HepG2 (cell line): ENCODE data around the gene DIPK1B. TPM values are rescaled to one million over a fixed set of nuclear protein-coding genes. Genes with fewer than 3 reads are reported as not detected.
A peak's percentile ranks its signal among the peaks of the same experiment; 100 is the strongest.

ENCODE experiments used
- CBX5 ChIP-seq: sonication (generic); formaldehyde crosslinking; IDR thresholded peaks from 2 replicates; pipeline ENCODE4 v1.4.0; 2020; ENCODE audit warnings: missing genetic modification reagents, borderline replicate concordance
- MEF2D ChIP-seq: sonication (generic); formaldehyde crosslinking; IDR thresholded peaks from 2 replicates; pipeline ENCODE4 v1.5.1; 2020; ENCODE audit warnings: mild to moderate bottlenecking, missing genetic modification reagents
- RAD51 ChIP-seq: fragments of 450-650 bp; IDR thresholded peaks from 2 replicates; pipeline ENCODE4 v1.6.1; 2016; ENCODE audit warnings: borderline replicate concordance
- ZNF142 ChIP-seq: sonication (generic); formaldehyde crosslinking; IDR thresholded peaks from 2 replicates; pipeline ENCODE4 v1.4.0; 2020; ENCODE audit warnings: missing genetic modification reagents
- ZNF318 ChIP-seq: sonication (generic); formaldehyde crosslinking; IDR thresholded peaks from 2 replicates; pipeline ENCODE4 v1.4.0; 2020; ENCODE audit warnings: mild to moderate bottlenecking, missing genetic modification reagents
- ZNF567 ChIP-seq: sonication (generic); formaldehyde crosslinking; IDR thresholded peaks from 2 replicates; pipeline ENCODE4 v1.8.1; 2023; ENCODE audit warnings: mild to moderate bottlenecking, missing genetic modification reagents, borderline replicate concordance
- ZNF577 ChIP-seq: sonication (generic); formaldehyde crosslinking; IDR thresholded peaks from 2 replicates; pipeline ENCODE4 v1.4.0; 2020; ENCODE audit warnings: mild to moderate bottlenecking, low read depth, missing genetic modification reagents, borderline replicate concordance
- polyA plus RNA-seq, 8 experiments: library from polyadenylated mRNA; depleted of rRNA in 3 of 8; stranded (reverse) in 7 of 8; unstranded in 1 of 8; fragments of >200 nt; fragmentation: Illumina TruSeq in 4 of 8; extraction: Trizol in 4 of 8; gene quantifications; 2 replicates each; pipeline versions ENCODE4 v1.2.1 to v1.2.3, GENCODE V29; 2011 to 2016; ENCODE audit warnings: low read depth in 4 of 8, missing spikeins in 1 of 8, mixed read lengths in 1 of 8; ENCODE audit not compliant: insufficient read depth in 1 of 8
- total RNA-seq, 5 experiments: library from RNA; depleted of rRNA; stranded (reverse); fragments of >200 nt; fragmentation: Illumina TruSeq; extraction: Trizol; gene quantifications; 2 replicates each; pipeline ENCODE4 v1.2.3, GENCODE V29; 2016; ENCODE audit warnings: low read depth in 1 of 5
- TF ChIP-seq, protein P1 (sequence below): sonication (generic); formaldehyde crosslinking; IDR thresholded peaks from 2 replicates; pipeline ENCODE4 v1.9.0; 2021; ENCODE audit warnings: missing genetic modification reagents, borderline replicate concordance

DIPK1B gene
- total and polyA plus RNA-seq, 2 of the 13 experiments (the other 11 are each of a cell fraction or from before 2014, with no cell fraction given) = 0.18 to 3.9 TPM

DNA sequence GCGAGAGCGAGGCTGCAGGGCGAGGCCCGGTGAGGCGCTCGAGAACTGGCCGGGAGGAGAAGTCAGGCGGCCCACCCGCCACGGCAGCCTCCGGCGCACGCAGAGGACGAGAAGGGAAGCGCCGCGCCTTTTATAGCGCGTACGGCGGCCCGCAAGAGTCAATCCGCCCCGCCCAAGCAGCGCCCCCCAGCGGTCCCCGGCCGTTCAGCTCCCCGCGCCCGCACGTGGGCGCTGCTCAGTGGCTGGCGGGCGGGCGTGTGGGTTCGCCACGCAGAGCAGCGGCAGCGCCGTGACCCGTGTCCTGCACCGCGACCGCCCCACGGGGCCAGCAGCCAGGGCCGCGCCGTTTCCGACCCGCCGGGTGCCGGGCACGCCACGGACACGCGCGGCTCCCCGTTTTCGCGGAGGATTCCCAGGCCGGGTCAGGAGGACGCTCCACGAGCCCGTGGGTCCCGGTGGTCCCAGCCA is 15.7 kb downstream of the DIPK1B start (continued):
- TF ChIP-seq ZNF142 (CRISPR knock-in tag) = peak; percentile 85
- no peak for TF ChIP-seq ZNF318 (CRISPR knock-in tag)
- TF ChIP-seq CBX5 = peak; percentile 81; the same call in 1 of the 2 replicates
- no peak; the same call in 1 of the 2 replicates for TF ChIP-seq MEF2D (CRISPR knock-in tag)
- no peak for TF ChIP-seq ZNF577
- TF ChIP-seq ZNF567 (CRISPR knock-in tag) = 0 out of 2 replicates have a peak, but pooled peaks have one; percentile 61
- no peak for TF ChIP-seq RAD51
- TF ChIP-seq, protein P1, sequence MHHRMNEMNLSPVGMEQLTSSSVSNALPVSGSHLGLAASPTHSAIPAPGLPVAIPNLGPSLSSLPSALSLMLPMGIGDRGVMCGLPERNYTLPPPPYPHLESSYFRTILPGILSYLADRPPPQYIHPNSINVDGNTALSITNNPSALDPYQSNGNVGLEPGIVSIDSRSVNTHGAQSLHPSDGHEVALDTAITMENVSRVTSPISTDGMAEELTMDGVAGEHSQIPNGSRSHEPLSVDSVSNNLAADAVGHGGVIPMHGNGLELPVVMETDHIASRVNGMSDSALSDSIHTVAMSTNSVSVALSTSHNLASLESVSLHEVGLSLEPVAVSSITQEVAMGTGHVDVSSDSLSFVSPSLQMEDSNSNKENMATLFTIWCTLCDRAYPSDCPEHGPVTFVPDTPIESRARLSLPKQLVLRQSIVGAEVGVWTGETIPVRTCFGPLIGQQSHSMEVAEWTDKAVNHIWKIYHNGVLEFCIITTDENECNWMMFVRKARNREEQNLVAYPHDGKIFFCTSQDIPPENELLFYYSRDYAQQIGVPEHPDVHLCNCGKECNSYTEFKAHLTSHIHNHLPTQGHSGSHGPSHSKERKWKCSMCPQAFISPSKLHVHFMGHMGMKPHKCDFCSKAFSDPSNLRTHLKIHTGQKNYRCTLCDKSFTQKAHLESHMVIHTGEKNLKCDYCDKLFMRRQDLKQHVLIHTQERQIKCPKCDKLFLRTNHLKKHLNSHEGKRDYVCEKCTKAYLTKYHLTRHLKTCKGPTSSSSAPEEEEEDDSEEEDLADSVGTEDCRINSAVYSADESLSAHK (CRISPR knock-in tag) = no peak; the same call in 1 of the 2 replicates
